K562 (cell line): ENCODE data around the gene CDC25B. TPM values are rescaled to one million over a fixed set of nuclear protein-coding genes. Genes with fewer than 3 reads are reported as not detected.

Experiments used
- ATAC-seq: fragments of 200-7000 bp; cut with Tn5 transposase; 3 replicates; pipeline ENCODE4 v1.9.1; 2020; ENCODE audit warnings: moderate library complexity
- BruUV-seq: library from RNA; stranded (reverse); fragments of 400-500 nt; replicated peaks from 2 replicates; lab custom pipeline; 2021; lab: Mats Ljungman, UMichigan
- CTCF ChIA-PET: fragments of 300-600 bp; formaldehyde crosslinking; extraction: SDS; loops from one replicate; lab custom pipeline; 2021; ENCODE audit warnings: low intra/inter-chr PET ratio; lab: Yijun Ruan, JAX
- POLR2A ChIA-PET: fragments of 300-600, 350-650 bp; sonication (Branson Sonifier 250); formaldehyde crosslinking; extraction: SDS; loops from one replicate; lab custom pipeline; 2021; ENCODE audit warnings: antibody characterized with exemption, inconsistent platforms; lab: Yijun Ruan, JAX
- DNase-seq, 4 experiments: peaks; one replicate each; pipeline versions ENCODE4 v3.0.0 to v3.0.0-alpha.2; 2011 to 2018; ENCODE audit warnings: low spot score in 3 of 4, mixed read lengths in 3 of 4; ENCODE audit errors: extremely low read depth in 1 of 4
- FAIRE-seq: peaks from 2 replicates; lab custom pipeline; 2011; peaks lifted over from hg19 to GRCh38; lab: Jason Lieb, UNC
- H2AFZ ChIP-seq: 2 replicates; pipeline ENCODE4 v1.6.0; 2011; ENCODE audit warnings: low read depth, low read length, control low read depth, inconsistent platforms
- H3K27ac ChIP-seq: fragments of 200-600 bp; 3 replicates; pipeline ENCODE4 v1.8.0; 2011; ENCODE audit warnings: low read depth, mild to moderate bottlenecking, control low read depth, inconsistent platforms, low read length, moderate library complexity, mixed read lengths; ENCODE audit errors: extremely low read depth
- H3K27me3 ChIP-seq, 2 experiments: fragments of 300-600 bp in 1 of 2; 2 replicates in 1 of 2; 3 replicates in 1 of 2; pipeline versions ENCODE4 v1.6.0 to v1.8.0; 2011; ENCODE audit warnings: inconsistent platforms in 2 of 2, low read length in 2 of 2, mild to moderate bottlenecking in 1 of 2, mixed read lengths in 1 of 2, moderate library complexity in 1 of 2; ENCODE audit not compliant: control insufficient read depth in 2 of 2, insufficient read depth in 2 of 2
- H3K36me3 ChIP-seq: fragments of 300-600 bp; 3 replicates; pipeline ENCODE4 v1.8.0; 2011; ENCODE audit warnings: mild to moderate bottlenecking, low read length, inconsistent platforms; ENCODE audit not compliant: control insufficient read depth, insufficient read depth
- H3K4me1 ChIP-seq, 2 experiments: fragments of 200-600 bp in 1 of 2; replicated peaks in 1 of 2; 2 replicates in 1 of 2; 3 replicates in 1 of 2; pipeline versions ENCODE4 v1.5.1 to v1.8.0; 2011; ENCODE audit warnings: inconsistent platforms in 2 of 2, low read length in 2 of 2, mild to moderate bottlenecking in 1 of 2, mixed read lengths in 1 of 2, moderate library complexity in 1 of 2; ENCODE audit not compliant: control insufficient read depth in 2 of 2, insufficient read depth in 2 of 2
- H3K4me2 ChIP-seq: 2 replicates; pipeline ENCODE4 v1.6.1; 2011; ENCODE audit warnings: low read length, control low read depth, inconsistent platforms, mixed read lengths; ENCODE audit not compliant: insufficient read depth
- H3K4me3 ChIP-seq: fragments of 200-600 bp; sonication (generic), shearing (Covaris generic); 2 replicates; pipeline ENCODE4 v1.5.1; 2016; ENCODE audit warnings: control low read depth, inconsistent platforms
- H3K79me2 ChIP-seq: fragments of 200-600 bp; 3 replicates; pipeline ENCODE4 v1.8.0; 2011; ENCODE audit warnings: low read length, inconsistent platforms; ENCODE audit not compliant: control insufficient read depth, insufficient read depth
- H3K9ac ChIP-seq, 2 experiments: 2 replicates each; pipeline versions ENCODE4 v1.6.0 to v1.6.1; 2011; ENCODE audit warnings: low read depth in 2 of 2, low read length in 2 of 2, control low read depth in 1 of 2, inconsistent platforms in 1 of 2, mild to moderate bottlenecking in 1 of 2, mixed read lengths in 1 of 2; ENCODE audit not compliant: insufficient read depth in 1 of 2
- H3K9me1 ChIP-seq: one replicate; pipeline ENCODE4 v1.6.0; 2011; ENCODE audit warnings: inconsistent platforms, mild to moderate bottlenecking, low read length, moderate library complexity; ENCODE audit not compliant: control insufficient read depth, insufficient read depth
- H3K9me3 ChIP-seq: replicated peaks from 2 replicates; pipeline ENCODE4 v1.5.1; 2011; ENCODE audit warnings: low read depth, low read length, inconsistent platforms; ENCODE audit not compliant: control insufficient read depth, insufficient read depth
- H4K20me1 ChIP-seq: replicated peaks from 2 replicates; pipeline ENCODE4 v1.6.1; 2011; ENCODE audit warnings: low read length, inconsistent platforms, mixed read lengths; ENCODE audit not compliant: control insufficient read depth, insufficient read depth
- ASH1L ChIP-seq: fragments of 450-650 bp; IDR thresholded peaks from 2 replicates; pipeline ENCODE4 v1.6.1; 2018; ENCODE audit warnings: borderline replicate concordance, mild to moderate bottlenecking, low read depth; ENCODE audit not compliant: partially characterized antibody
- BRF2 ChIP-seq: IDR thresholded peaks from 3 replicates; pipeline ENCODE4 v1.6.1; 2011; ENCODE audit warnings: borderline replicate concordance, mild to moderate bottlenecking; ENCODE audit not compliant: insufficient read length, insufficient read depth
- GABPA ChIP-seq: fragments of 200-800 bp; sonication (Bioruptor generic); conservative IDR thresholded peaks from 2 replicates; pipeline ENCODE4 v1.6.1; 2016; ENCODE audit warnings: low read depth, missing genetic modification characterization, missing compliant biosample characterization
- KDM5B ChIP-seq: fragments of 200-600 bp; sonication (generic); IDR thresholded peaks from 2 replicates; pipeline ENCODE4 v1.6.1; 2012; ENCODE audit warnings: low read depth, mild to moderate bottlenecking, moderate library complexity, low read length, control low read depth, inconsistent platforms; ENCODE audit not compliant: insufficient replicate concordance
- KLF10 ChIP-seq: fragments of 250-450 bp; sonication (Bioruptor Pico); IDR thresholded peaks from 2 replicates; pipeline ENCODE4 v1.6.1; 2021; ENCODE audit warnings: matching md5 sums
- MIER1 ChIP-seq: fragments of 450-650 bp; IDR thresholded peaks from 2 replicates; pipeline ENCODE4 v1.6.1; 2016; ENCODE audit warnings: antibody characterized with exemption, mild to moderate bottlenecking, low read depth
- NR2C2 ChIP-seq, 2 experiments: fragments of 200-800 bp in 1 of 2; sonication (Bioruptor generic) in 1 of 2; sonication (generic) in 1 of 2; formaldehyde crosslinking in 1 of 2; IDR thresholded peaks; 2 replicates each; pipeline versions ENCODE4 v1.6.1 to v1.8.0; 2016 to 2022; ENCODE audit warnings: mild to moderate bottlenecking in 1 of 2, missing compliant biosample characterization in 1 of 2, missing genetic modification characterization in 1 of 2, missing genetic modification reagents in 1 of 2
- POLR2B ChIP-seq: fragments of 450-650 bp; IDR thresholded peaks from 2 replicates; pipeline ENCODE4 v1.6.1; 2018; ENCODE audit warnings: low read depth; ENCODE audit not compliant: partially characterized antibody
- PRDM10 ChIP-seq: fragments of 450-650 bp; IDR thresholded peaks from 2 replicates; pipeline ENCODE4 v1.6.1; 2018; ENCODE audit not compliant: partially characterized antibody
- SPI1 ChIP-seq: IDR thresholded peaks from 2 replicates; pipeline ENCODE4 v1.6.1; 2011; ENCODE audit warnings: low read depth, low read length, control low read depth, borderline replicate concordance
- TEAD1 ChIP-seq, 2 experiments: fragments of 450-650 bp in 1 of 2; sonication (generic) in 1 of 2; formaldehyde crosslinking; IDR thresholded peaks; 2 replicates each; pipeline versions ENCODE4 v1.4.0 to v1.8.0; 2020 to 2022; ENCODE audit warnings: mild to moderate bottlenecking in 2 of 2, missing genetic modification reagents in 1 of 2
- U2AF1 ChIP-seq: fragments of 200-400 bp; formaldehyde crosslinking; optimal IDR thresholded peaks from 2 replicates; pipeline ENCODE3; 2017; ENCODE audit warnings: mild to moderate bottlenecking, low read depth, low read length, moderate library complexity
- U2AF2 ChIP-seq: fragments of 200-400 bp; formaldehyde crosslinking; optimal IDR thresholded peaks from 2 replicates; pipeline ENCODE3; 2017; ENCODE audit warnings: low read depth, mild to moderate bottlenecking, low read length
- ZBTB1 ChIP-seq: sonication (generic); formaldehyde crosslinking; IDR thresholded peaks from 2 replicates; pipeline ENCODE4 v1.8.1; 2023; ENCODE audit warnings: missing genetic modification reagents, low read depth, mild to moderate bottlenecking, borderline replicate concordance
- ZNF79 ChIP-seq: fragments of 250-450 bp; sonication (Bioruptor Pico); IDR thresholded peaks from 2 replicates; pipeline ENCODE4 v1.4.0; 2020; ENCODE audit warnings: low read depth, mild to moderate bottlenecking, moderate library complexity
- WGBS: fragments of 100-300 bp; shearing (Covaris generic); methylation state at CpG from one replicate; pipeline ENCODE4 v1.1.6; 2016; ENCODE audit warnings: low coverage, mixed read lengths; ENCODE audit not compliant: insufficient coverage; ENCODE audit errors: missing lambda C conversion rate; 5-methylcytosine and 5-hydroxymethylcytosine counted together
- in situ Hi-C: fragments of 300-500 bp; cut with MboI; formaldehyde crosslinking; loops from 4 replicates; pipeline ENCODE4 v1.15.0; 2018; ENCODE audit warnings: inconsistent platforms, mixed read lengths
- intact Hi-C: fragments of 100-400 bp; cut with micrococcal nuclease; formaldehyde crosslinking; loops from 2 replicates; pipeline ENCODE4 v1.14.2; 2022
- polyA plus RNA-seq, 8 experiments: library from polyadenylated mRNA; depleted of rRNA in 4 of 8; stranded (reverse) in 5 of 8; unstranded in 3 of 8; fragments of >200 nt; fragmentation: Nextera tagmentation in 2 of 8; fragmentation: Illumina TruSeq in 1 of 8; extraction: Ambion mirVana in 2 of 8; extraction: Trizol in 1 of 8; gene quantifications; 2 replicates each; pipeline versions ENCODE4 v1.2.1 to v1.2.3, GENCODE V29; 2011 to 2014; ENCODE audit warnings: inconsistent platforms in 1 of 8, missing spikeins in 1 of 8
- total RNA-seq, 7 experiments: library from RNA; depleted of rRNA in 6 of 7; stranded (reverse); fragments of >200 nt in 6 of 7; fragmentation: Illumina TruSeq in 2 of 7; extraction: Trizol in 2 of 7; gene quantifications; 2 replicates each; pipeline versions ENCODE4 v1.2.1 to v1.2.3, GENCODE V29; 2011 to 2021; ENCODE audit warnings: low replicate concordance in 1 of 7

Gene CDC25B
- total and polyA plus RNA-seq, 9 of the 15 experiments (the other 6 are each of a cell fraction or from before 2014, with no cell fraction given) = 2.3 to 35.7 (median 9.5) TPM

GRCh38 chr20:3820901-3821727 lies 25.0 kb downstream of the CDC25B start:
- peak overlapping the region; percentile 98 for H3K9ac ChIP-seq
- peak overlapping the region; percentile 98 for H2AFZ ChIP-seq
- intact Hi-C loops = loop anchor here (2.0 kb wide), 2 partner anchors 26 to 34 kb away; partner anchors contain the start of genes CENPB and MAVS
- TF ChIP-seq KDM5B = peak; percentile 22
- TF ChIP-seq U2AF1 = no peak
- peak; percentile 37 for TF ChIP-seq POLR2B
- TF ChIP-seq KLF10 (CRISPR knock-in tag) = no peak
- no peak for TF ChIP-seq NR2C2 (CRISPR knock-in tag; IDR thresholded peaks at IDR 0.05)
- TF ChIP-seq NR2C2 (tag; IDR thresholded peaks at IDR 0.05) = peak; percentile 93
- TF ChIP-seq U2AF2 = no peak
- no peak for TF ChIP-seq ZBTB1 (CRISPR knock-in tag)
- TF ChIP-seq PRDM10 = no peak
- TF ChIP-seq ZNF79 (CRISPR knock-in tag) = no peak
- no peak for TF ChIP-seq SPI1
- TF ChIP-seq ASH1L = no peak
- no peak for TF ChIP-seq TEAD1 (CRISPR knock-in tag; IDR thresholded peaks at IDR 0.05)
- no peak for TF ChIP-seq MIER1
- TF ChIP-seq BRF2 = no peak
- TF ChIP-seq GABPA (tag) = no peak

More at GRCh38 chr20:3820901-3821727, 25.0 kb downstream of the CDC25B start:
- in situ Hi-C loops = no loop called here
- no peaks in the 10 kb centered on the region for H3K9me3 ChIP-seq
- BruUV-seq = TSS peak; percentile 86
- H3K27me3 ChIP-seq = no peaks in the 10 kb centered on the region
- 32% methylated on average over 20 of the region's 20 CpGs for WGBS
- peak overlapping the region; percentile 90 for H3K4me2 ChIP-seq
- peaks cover 18 to 29% of the 10 kb centered on the region in 2 experiments for H3K4me1 ChIP-seq
- peak overlapping the region; percentile 100 for H3K27ac ChIP-seq
- peaks cover 13% of the 10 kb centered on the region; the same call in 1 of the 3 replicates for H3K79me2 ChIP-seq
- H3K9me1 ChIP-seq = no peaks in the 10 kb centered on the region
- no peak for DNase-seq
- ChIA-PET POLR2A (interaction anchor here (0.7 to 2.4 kb wide), 8 partner anchors 8 to 57 kb away, joined by 3 to 13 read pairs (median 4); partner anchors contain the start of gene SPEF1), CTCF (interaction anchor here (1.2 to 1.9 kb wide), 2 partner anchors 34 to 105 kb away, joined by 3 to 12 read pairs; partner anchors contain the start of gene CENPB)
- ATAC-seq = no peak
- H4K20me1 ChIP-seq = no peaks in the 10 kb centered on the region
- FAIRE-seq = no peak
- H3K36me3 ChIP-seq = peaks cover 22% of the 10 kb centered on the region; the same call in 2 of the 3 replicates
- peak overlapping the region; percentile 82 for H3K4me3 ChIP-seq
